Tibial nerve (tissue), 4 donors: Measurements from ENCODE around the gene PUSL1.

Experiments
- EP300 ChIP-seq, 2 donors: sonication (generic); formaldehyde crosslinking; IDR thresholded peaks; one replicate each; pipeline ENCODE4 v1.6.1; 2017; ENCODE audit warnings: antibody characterized with exemption in 2 of 2, mild to moderate bottlenecking in 1 of 2
- POLR2A ChIP-seq, 2 donors: fragments of 450-650 bp; IDR thresholded peaks; one replicate each; pipeline ENCODE4 v1.6.1; 2017; ENCODE audit warnings: antibody characterized with exemption in 2 of 2, mild to moderate bottlenecking in 2 of 2, moderate library complexity in 2 of 2
- TF ChIP-seq, protein P1 (sequence below), 5 experiments: fragments of 200-600 bp in 3 of 5; fragments of 450-650 bp in 2 of 5; sonication (generic) in 3 of 5; IDR thresholded peaks; one replicate each; pipeline ENCODE4 v1.5.1; 2016 to 2019; ENCODE audit warnings: antibody characterized with exemption in 5 of 5, mild to moderate bottlenecking in 3 of 5, moderate library complexity in 2 of 5

DNA sequence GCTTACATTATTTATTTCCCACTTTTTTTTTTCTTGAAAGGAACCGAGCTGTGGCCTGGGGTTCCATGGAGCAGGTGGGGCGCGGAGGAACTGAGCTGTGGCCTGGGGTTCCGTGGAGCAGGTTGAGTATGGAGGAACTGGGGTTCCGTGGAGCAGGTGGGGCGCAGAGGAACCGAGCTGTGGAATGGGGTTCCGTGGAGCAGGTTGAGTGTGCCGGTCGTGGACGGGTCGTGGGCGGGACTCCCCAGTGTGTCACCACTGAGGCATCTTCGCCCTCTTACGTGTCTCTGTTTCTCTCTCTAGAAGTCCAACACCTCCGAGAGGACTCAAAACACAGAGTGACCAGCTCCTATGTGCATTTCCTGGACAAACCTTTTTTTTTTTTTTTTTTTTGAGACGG is 29.4 kb upstream of the PUSL1 start:
- TF ChIP-seq, protein P1, sequence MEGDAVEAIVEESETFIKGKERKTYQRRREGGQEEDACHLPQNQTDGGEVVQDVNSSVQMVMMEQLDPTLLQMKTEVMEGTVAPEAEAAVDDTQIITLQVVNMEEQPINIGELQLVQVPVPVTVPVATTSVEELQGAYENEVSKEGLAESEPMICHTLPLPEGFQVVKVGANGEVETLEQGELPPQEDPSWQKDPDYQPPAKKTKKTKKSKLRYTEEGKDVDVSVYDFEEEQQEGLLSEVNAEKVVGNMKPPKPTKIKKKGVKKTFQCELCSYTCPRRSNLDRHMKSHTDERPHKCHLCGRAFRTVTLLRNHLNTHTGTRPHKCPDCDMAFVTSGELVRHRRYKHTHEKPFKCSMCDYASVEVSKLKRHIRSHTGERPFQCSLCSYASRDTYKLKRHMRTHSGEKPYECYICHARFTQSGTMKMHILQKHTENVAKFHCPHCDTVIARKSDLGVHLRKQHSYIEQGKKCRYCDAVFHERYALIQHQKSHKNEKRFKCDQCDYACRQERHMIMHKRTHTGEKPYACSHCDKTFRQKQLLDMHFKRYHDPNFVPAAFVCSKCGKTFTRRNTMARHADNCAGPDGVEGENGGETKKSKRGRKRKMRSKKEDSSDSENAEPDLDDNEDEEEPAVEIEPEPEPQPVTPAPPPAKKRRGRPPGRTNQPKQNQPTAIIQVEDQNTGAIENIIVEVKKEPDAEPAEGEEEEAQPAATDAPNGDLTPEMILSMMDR (IDR thresholded peaks at IDR 0.05) = no peak
- TF ChIP-seq POLR2A (IDR thresholded peaks at IDR 0.05) (no peak), EP300 (IDR thresholded peaks at IDR 0.05) (no peak)
